Activated naive CD4-positive, alpha-beta T cell treated with anti-CD3 and anti-CD28 coated beads for 36 hours (primary cell): ENCODE results near the gene ART1. TPM values are rescaled to one million over a fixed set of nuclear protein-coding genes. Genes with fewer than 3 reads are reported as not detected.
A peak's percentile ranks its signal among the peaks of the same experiment; 100 is the strongest.
"Not testable (repeated sequence)": the region's sequence is repeated elsewhere in the genome, so short reads cannot be mapped to it uniquely, and the experiment has no call there.

ENCODE experiments used
- CTCF ChIA-PET: fragments of 350-600 bp; sonication (Branson Sonifier 250); formaldehyde crosslinking; loops from one replicate; lab custom pipeline; 2021; ENCODE audit warnings: antibody characterized with exemption; lab: Charles Lee
- DNase-seq: peaks from one replicate; pipeline ENCODE4 v3.0.0-alpha.2; 2020
- H3K27ac Mint-ChIP-seq: one replicate; pipeline ENCODE4 v1.8.0; 2021; ENCODE audit warnings: mild to moderate bottlenecking, mixed read lengths
- H3K27me3 Mint-ChIP-seq: one replicate; pipeline ENCODE4 v1.8.0; 2021; ENCODE audit warnings: low read depth, mixed read lengths
- H3K36me3 Mint-ChIP-seq: one replicate; pipeline ENCODE4 v1.8.0; 2021; ENCODE audit warnings: low read depth, mixed read lengths
- H3K4me1 Mint-ChIP-seq: one replicate; pipeline ENCODE4 v1.8.0; 2021; ENCODE audit warnings: low read depth, mixed read lengths
- H3K4me3 Mint-ChIP-seq: one replicate; pipeline ENCODE4 v1.8.0; 2021; ENCODE audit warnings: mild to moderate bottlenecking, moderate library complexity, mixed read lengths
- H3K9me3 Mint-ChIP-seq: one replicate; pipeline ENCODE4 v1.8.0; 2021; ENCODE audit warnings: mixed read lengths
- intact Hi-C: fragments of 100-400 bp; cut with micrococcal nuclease; formaldehyde crosslinking; loops from one replicate; pipeline ENCODE4 v1.15.1; 2023
- total RNA-seq, 2 experiments: library from RNA; stranded (reverse); gene quantifications; one replicate each; pipeline ENCODE4 v1.2.3, GENCODE V29; 2021

The ART1 gene
- not detected for total RNA-seq

GRCh38 chr11:3644817-3645235, at the start of gene ART1:
Gene ART1 (plus strand): TSS chr11:3645128. CDS start chr11:3659214, 14,086 bp downstream.
- H3K4me1 Mint-ChIP-seq, result peaks cover 8% of the 10 kb centered on the region
- intact Hi-C loops, result no loop called here
- H3K27me3 Mint-ChIP-seq, result peaks cover 8% of the 10 kb centered on the region

GRCh38 chr11:3597743-3598142, 47.2 kb upstream of the ART1 start:
- H3K4me1 Mint-ChIP-seq, H3K4me3 Mint-ChIP-seq, H3K36me3 Mint-ChIP-seq, intact Hi-C loops, H3K27ac Mint-ChIP-seq, CTCF ChIA-PET, H3K27me3 Mint-ChIP-seq, DNase-seq, H3K9me3 Mint-ChIP-seq: not testable (repeated sequence)

More at GRCh38 chr11:3644817-3645235, at the start of gene ART1:
- DNase-seq, result no peak
- Mint-ChIP-seq H3K9me3 (no peaks in the 10 kb centered on the region), H3K36me3 (no peaks in the 10 kb centered on the region), H3K27ac (no peak within 1 kb of the TSS), H3K4me3 (no peak within 1 kb of the TSS)
- CTCF ChIA-PET, result no interaction called here

- H3K27ac Mint-ChIP-seq, H3K4me3 Mint-ChIP-seq, DNase-seq, H3K9me3 Mint-ChIP-seq, H3K27me3 Mint-ChIP-seq, H3K4me1 Mint-ChIP-seq, CTCF ChIA-PET, H3K36me3 Mint-ChIP-seq, intact Hi-C loops: not testable (repeated sequence)
These were observed 44.7 kb upstream of the ART1 start for GRCh38 chr11:3600201-3600600.

- Mint-ChIP-seq H3K4me3 (no peak overlapping the region), H3K27me3 (no peaks in the 10 kb centered on the region), H3K36me3 (no peaks in the 10 kb centered on the region), H3K27ac (no peak overlapping the region), H3K4me1 (no peaks in the 10 kb centered on the region), H3K9me3 (no peaks in the 10 kb centered on the region)
- intact Hi-C loops, result no loop called here
- DNase-seq, result no peak
- CTCF ChIA-PET, result interaction anchor here (0.7 kb wide), 1 partner anchor 1107 kb away, joined by 3 read pairs; no protein-coding TSS in a partner anchor
These were observed 40.8 kb upstream of the ART1 start for GRCh38 chr11:3604167-3604566.

- no peaks in the 10 kb centered on the region for H3K27me3 Mint-ChIP-seq
- no peaks in the 10 kb centered on the region for H3K36me3 Mint-ChIP-seq
- no peak overlapping the region for H3K4me3 Mint-ChIP-seq
- DNase-seq, result no peak
- H3K27ac Mint-ChIP-seq, result no peak overlapping the region
- CTCF ChIA-PET, result no interaction called here
- intact Hi-C loops, result no loop called here
- no peaks in the 10 kb centered on the region for H3K9me3 Mint-ChIP-seq
- H3K4me1 Mint-ChIP-seq, result no peaks in the 10 kb centered on the region
These were observed 39.7 kb upstream of the ART1 start for GRCh38 chr11:3605283-3605662.

GRCh38 chr11:3605771-3606203, 39.1 kb upstream of the ART1 start:
- no peak for DNase-seq
- Mint-ChIP-seq H3K9me3 (no peaks in the 10 kb centered on the region), H3K36me3 (no peaks in the 10 kb centered on the region), H3K4me1 (no peaks in the 10 kb centered on the region), H3K27me3 (no peaks in the 10 kb centered on the region), H3K27ac (no peak overlapping the region), H3K4me3 (no peak overlapping the region)
- intact Hi-C loops, result no loop called here
- CTCF ChIA-PET, result no interaction called here

- intact Hi-C loops, result loop anchor here (1.0 to 2.0 kb wide), 2 partner anchors 133 to 155 kb away; no protein-coding TSS in a partner anchor
These were observed 35.3 kb upstream of the ART1 start for GRCh38 chr11:3609416-3610265.

GRCh38 chr11:3610846-3611245, 34.1 kb upstream of the ART1 start:
- no peak for DNase-seq
- Mint-ChIP-seq H3K4me1 (peaks cover 14% of the 10 kb centered on the region), H3K27ac (no peak overlapping the region), H3K4me3 (no peak overlapping the region), H3K27me3 (no peaks in the 10 kb centered on the region), H3K36me3 (no peaks in the 10 kb centered on the region), H3K9me3 (no peaks in the 10 kb centered on the region)
- intact Hi-C loops, result no loop called here
- CTCF ChIA-PET, result interaction anchor here (1.0 to 1.3 kb wide), 3 partner anchors 10 to 462 kb away, joined by 3 to 4 read pairs (median 4); no protein-coding TSS in a partner anchor

More at GRCh38 chr11:3609416-3610265, 35.3 kb upstream of the ART1 start:
- Mint-ChIP-seq H3K27me3 (no peaks in the 10 kb centered on the region), H3K4me3 (no peak overlapping the region), H3K4me1 (peaks cover 9% of the 10 kb centered on the region), H3K9me3 (no peaks in the 10 kb centered on the region), H3K36me3 (no peaks in the 10 kb centered on the region), H3K27ac (no peak overlapping the region)
- peak; percentile 43 for DNase-seq
- CTCF ChIA-PET, result interaction anchor here (0.6 to 2.8 kb wide), 10 partner anchors 9 to 463 kb away, joined by 3 to 12 read pairs (median 4); no protein-coding TSS in a partner anchor

GRCh38 chr11:3611976-3612678, 32.8 kb upstream of the ART1 start:
- intact Hi-C loops, result no loop called here
- H3K9me3 Mint-ChIP-seq, result no peaks in the 10 kb centered on the region
- no peaks in the 10 kb centered on the region for H3K27me3 Mint-ChIP-seq
- H3K36me3 Mint-ChIP-seq, result no peaks in the 10 kb centered on the region
- H3K27ac Mint-ChIP-seq, result no peak overlapping the region
- H3K4me1 Mint-ChIP-seq, result peaks cover 14% of the 10 kb centered on the region
- CTCF ChIA-PET, result interaction anchor here (0.7 to 2.0 kb wide), 2 partner anchors 77 to 134 kb away, joined by 3 to 4 read pairs; no protein-coding TSS in a partner anchor
- no peak for DNase-seq
- H3K4me3 Mint-ChIP-seq, result no peak overlapping the region

GRCh38 chr11:3613998-3614741, 30.8 kb upstream of the ART1 start:
- intact Hi-C loops, result loop anchor here (2.0 kb wide), 1 partner anchor 195 kb away; the partner anchor contains the start of gene PGAP2
- Mint-ChIP-seq H3K4me3 (no peak overlapping the region), H3K27me3 (no peaks in the 10 kb centered on the region), H3K4me1 (peaks cover 14% of the 10 kb centered on the region), H3K36me3 (no peaks in the 10 kb centered on the region), H3K9me3 (no peaks in the 10 kb centered on the region), H3K27ac (no peak overlapping the region)
- CTCF ChIA-PET, result interaction anchor here (0.6 to 2.0 kb wide), 2 partner anchors 21 to 137 kb away, joined by 3 to 4 read pairs; no protein-coding TSS in a partner anchor
- DNase-seq, result no peak

- Mint-ChIP-seq H3K36me3 (no peaks in the 10 kb centered on the region), H3K4me1 (peaks cover 14% of the 10 kb centered on the region), H3K27ac (no peak overlapping the region), H3K9me3 (no peaks in the 10 kb centered on the region), H3K4me3 (no peak overlapping the region), H3K27me3 (no peaks in the 10 kb centered on the region)
- peak; percentile 85 for DNase-seq
- CTCF ChIA-PET, result interaction anchor here (0.5 to 0.6 kb wide), 2 partner anchors 21 to 204 kb away, joined by 3 read pairs; no protein-coding TSS in a partner anchor
- intact Hi-C loops, result loop anchor here (2.0 kb wide), 1 partner anchor 194 kb away; the partner anchor contains the start of gene PGAP2
These were observed 30.2 kb upstream of the ART1 start for GRCh38 chr11:3614742-3615171.
